Lung (tissue), 12 donors: ENCODE measurements around the gene CLIP3. TPM values are rescaled to one million over a fixed set of nuclear protein-coding genes. Genes with fewer than 3 reads are reported as not detected.
"Not testable (repeated sequence)": the region's sequence is repeated elsewhere in the genome, so short reads cannot be mapped to it uniquely, and the experiment has no call there.

Experiments used
- ATAC-seq: fragments of 200-7000 bp; cut with Tn5 transposase; one replicate; pipeline ENCODE4 v1.9.1; 2020; ENCODE audit warnings: moderate number of reproducible peaks; ENCODE audit not compliant: insufficient read depth, low FRiP score
- DNase-seq, 3 donors: peaks; one replicate each; pipeline ENCODE4 v3.0.0-alpha.2; 2013 to 2017
- H3K27ac ChIP-seq, 2 donors: one replicate each; pipeline ENCODE4 v1.5.1; 2013; ENCODE audit warnings: mild to moderate bottlenecking in 2 of 2, moderate library complexity in 2 of 2, control low read depth in 1 of 2, inconsistent platforms in 1 of 2, low read depth in 1 of 2, low read length in 1 of 2
- H3K27me3 ChIP-seq, 3 donors: one replicate each; pipeline ENCODE4 v1.5.1; 2013; ENCODE audit warnings: low read length in 2 of 3; ENCODE audit not compliant: control insufficient read depth in 3 of 3, insufficient read depth in 3 of 3
- H3K36me3 ChIP-seq, 4 donors: one replicate each; pipeline ENCODE4 v1.5.1; 2013; ENCODE audit warnings: low read length in 4 of 4, mild to moderate bottlenecking in 1 of 4, moderate library complexity in 1 of 4; ENCODE audit not compliant: control insufficient read depth in 4 of 4, insufficient read depth in 4 of 4
- H3K4me1 ChIP-seq, 5 donors: one replicate each; pipeline ENCODE4 v1.5.1; 2013; ENCODE audit warnings: low read length in 5 of 5, mild to moderate bottlenecking in 2 of 5, moderate library complexity in 1 of 5; ENCODE audit not compliant: control insufficient read depth in 5 of 5, insufficient read depth in 5 of 5
- H3K4me3 ChIP-seq: one replicate; pipeline ENCODE4 v1.5.1; 2013; ENCODE audit warnings: mild to moderate bottlenecking, control low read depth, moderate library complexity
- H3K9ac ChIP-seq, 2 donors: one replicate each; pipeline ENCODE4 v1.5.1; 2013; ENCODE audit warnings: low read length in 2 of 2, control low read depth in 1 of 2; ENCODE audit not compliant: insufficient read depth in 1 of 2
- H3K9me3 ChIP-seq, 4 donors: one replicate each; pipeline ENCODE4 v1.5.1; 2013; ENCODE audit warnings: low read length in 3 of 4, mild to moderate bottlenecking in 1 of 4, moderate library complexity in 1 of 4; ENCODE audit not compliant: control insufficient read depth in 4 of 4, insufficient read depth in 3 of 4
- WGBS, 2 donors: extraction: QIAGEN DNeasy Blood & Tissue Kit; methylation state at CpG; one replicate each; pipeline ENCODE4 v1.1.7; 2013; 5-methylcytosine and 5-hydroxymethylcytosine counted together
- polyA plus RNA-seq, 2 donors: library from polyadenylated mRNA; stranded (reverse); fragments of 200-250 nt; gene quantifications; one replicate each; pipeline ENCODE4 v1.2.1, GENCODE V29; 2013
- total RNA-seq, 2 donors: library from RNA; depleted of rRNA in 1 of 2; stranded (reverse); fragments of >200 nt in 1 of 2; gene quantifications; one replicate each; pipeline ENCODE4 v1.2.1, GENCODE V29; 2014 to 2021
- TF ChIP-seq, protein P1 (sequence below): IDR thresholded peaks from 2 replicates; pipeline ENCODE4 v1.5.1; 2012; ENCODE audit warnings: mild to moderate bottlenecking; ENCODE audit errors: control extremely low read depth, extremely low read depth
- donor health status: control.
- donor health status: control.
- donor health status: Bipolar disorder and iron deficiency.
- donor health status: healthy.
- donor health status: DM: yes; HTN: yes; CAD: no.

The CLIP3 gene
- total and polyA plus RNA-seq, 4 donors: 1.6 to 17.6 (median 5.3) TPM

DNA sequence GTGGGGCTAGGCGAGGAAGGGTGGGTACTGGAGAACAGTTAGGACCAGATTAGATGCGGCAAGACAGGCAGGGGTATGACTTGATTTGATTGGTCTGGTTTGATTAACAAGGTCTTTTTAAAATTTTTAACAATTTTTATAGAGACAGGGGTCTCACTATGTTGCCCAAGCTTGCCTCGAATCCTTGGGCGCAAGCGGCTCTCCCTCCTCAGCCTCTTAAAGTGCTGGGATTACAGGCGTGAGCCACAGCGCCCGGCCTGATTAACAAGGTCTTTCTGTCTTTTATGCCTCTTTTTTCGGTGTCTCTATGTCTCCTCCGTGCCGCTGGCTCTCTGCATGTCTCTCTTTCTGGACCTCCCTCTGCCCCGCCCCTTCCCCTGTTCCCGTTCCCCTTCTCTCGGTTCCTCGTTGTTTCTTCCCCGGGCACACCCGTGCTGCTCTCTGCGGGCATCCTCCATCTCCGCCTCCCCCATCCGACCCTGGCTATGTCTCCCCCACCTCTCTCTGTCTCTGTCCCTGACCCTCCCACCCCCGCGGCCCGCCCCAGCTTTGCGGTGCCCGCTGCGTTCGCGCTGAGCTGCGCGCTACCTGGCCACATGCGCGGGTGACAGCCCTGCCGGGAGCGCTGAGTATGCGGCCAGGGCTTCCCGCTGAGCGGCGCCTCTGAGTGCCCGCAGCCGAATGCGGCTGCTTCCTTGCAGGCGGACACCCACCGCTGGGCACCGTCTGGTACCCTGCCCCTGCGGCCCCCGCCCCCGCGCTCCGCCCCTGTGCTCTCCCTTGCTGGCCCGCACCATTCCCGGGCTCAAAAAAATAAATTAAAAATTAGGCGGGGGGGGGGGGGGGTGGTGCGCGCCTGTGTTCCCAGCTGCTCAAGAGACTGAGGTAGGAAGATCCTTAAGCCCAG, 45.8 kb downstream of the CLIP3 start:
- DNase-seq: no peak
- no peak for ATAC-seq
- Histone ChIP-seq H3K27me3 (peaks cover 7 to 35% (median 13%) of the 10 kb centered on the region in 3 donors), H3K9me3 (peaks cover 0 to 5% (median 0%) of the 10 kb centered on the region in 4 donors), H3K4me3 (no peak overlapping the region), H3K9ac (no peak overlapping the region), H3K36me3 (no peaks in the 10 kb centered on the region), H3K4me1 (no peaks in the 10 kb centered on the region), H3K27ac (no peak overlapping the region)
- TF ChIP-seq, protein P1, sequence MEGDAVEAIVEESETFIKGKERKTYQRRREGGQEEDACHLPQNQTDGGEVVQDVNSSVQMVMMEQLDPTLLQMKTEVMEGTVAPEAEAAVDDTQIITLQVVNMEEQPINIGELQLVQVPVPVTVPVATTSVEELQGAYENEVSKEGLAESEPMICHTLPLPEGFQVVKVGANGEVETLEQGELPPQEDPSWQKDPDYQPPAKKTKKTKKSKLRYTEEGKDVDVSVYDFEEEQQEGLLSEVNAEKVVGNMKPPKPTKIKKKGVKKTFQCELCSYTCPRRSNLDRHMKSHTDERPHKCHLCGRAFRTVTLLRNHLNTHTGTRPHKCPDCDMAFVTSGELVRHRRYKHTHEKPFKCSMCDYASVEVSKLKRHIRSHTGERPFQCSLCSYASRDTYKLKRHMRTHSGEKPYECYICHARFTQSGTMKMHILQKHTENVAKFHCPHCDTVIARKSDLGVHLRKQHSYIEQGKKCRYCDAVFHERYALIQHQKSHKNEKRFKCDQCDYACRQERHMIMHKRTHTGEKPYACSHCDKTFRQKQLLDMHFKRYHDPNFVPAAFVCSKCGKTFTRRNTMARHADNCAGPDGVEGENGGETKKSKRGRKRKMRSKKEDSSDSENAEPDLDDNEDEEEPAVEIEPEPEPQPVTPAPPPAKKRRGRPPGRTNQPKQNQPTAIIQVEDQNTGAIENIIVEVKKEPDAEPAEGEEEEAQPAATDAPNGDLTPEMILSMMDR: no peak
- WGBS, 2 donors: 8 to 10% methylated on average over 52 to 54 of the region's 54 CpGs

DNA sequence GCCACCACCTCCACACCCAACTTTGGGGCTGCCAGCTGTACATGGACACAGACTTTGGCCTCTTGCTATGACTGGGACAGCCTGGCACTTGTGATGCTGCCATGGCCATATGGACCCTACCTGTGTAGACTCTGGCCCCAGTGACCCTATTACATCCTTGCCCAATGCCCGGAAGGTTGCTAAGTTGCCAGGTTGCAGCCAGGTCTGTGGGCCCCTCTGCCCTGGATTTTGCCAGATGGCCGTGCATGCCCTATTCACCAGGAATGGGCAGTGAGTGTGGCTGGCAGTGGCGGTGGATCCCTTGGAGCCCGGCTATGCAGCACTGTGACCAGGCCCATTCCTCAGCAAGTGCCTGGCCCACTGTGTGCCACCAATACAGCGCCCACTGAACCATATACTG, 46.6 kb downstream of the CLIP3 start:
- no peaks in the 10 kb centered on the region for H3K36me3 ChIP-seq
- no peak overlapping the region for H3K27ac ChIP-seq
- DNase-seq (no peak), ATAC-seq (no peak)
- no peaks in the 10 kb centered on the region for H3K4me1 ChIP-seq
- H3K9me3 ChIP-seq: peaks cover 0 to 5% (median 0%) of the 10 kb centered on the region in 4 donors
- H3K27me3 ChIP-seq: peaks cover 7 to 35% (median 13%) of the 10 kb centered on the region in 3 donors
- WGBS, 2 donors: 90 to 96% methylated on average over 5 of the region's 5 CpGs
- no peak overlapping the region for H3K4me3 ChIP-seq
- TF ChIP-seq, protein P1: no peak
- no peak overlapping the region for H3K9ac ChIP-seq

DNA sequence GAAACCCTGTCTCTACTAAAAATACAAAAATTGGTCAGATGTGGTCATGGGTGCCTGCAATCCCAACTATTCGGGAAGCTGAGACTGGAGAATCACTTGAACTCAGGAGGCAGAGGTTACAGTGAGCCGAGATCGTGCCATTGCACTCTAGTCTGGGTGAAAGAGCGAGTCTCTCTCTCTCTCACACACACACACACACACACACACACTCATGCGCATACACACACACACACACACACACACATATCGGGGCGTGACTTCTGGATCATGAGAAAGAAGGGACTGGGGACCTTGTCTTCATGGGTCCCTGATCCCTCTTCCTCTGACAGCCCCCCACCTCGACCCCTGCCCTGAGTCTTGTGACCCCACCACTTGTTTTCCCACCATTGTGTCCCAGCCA, 49.5 kb downstream of the CLIP3 start:
- ATAC-seq: no peak
- WGBS, 2 donors: 80 to 89% methylated on average over 8 of the region's 8 CpGs

DNA sequence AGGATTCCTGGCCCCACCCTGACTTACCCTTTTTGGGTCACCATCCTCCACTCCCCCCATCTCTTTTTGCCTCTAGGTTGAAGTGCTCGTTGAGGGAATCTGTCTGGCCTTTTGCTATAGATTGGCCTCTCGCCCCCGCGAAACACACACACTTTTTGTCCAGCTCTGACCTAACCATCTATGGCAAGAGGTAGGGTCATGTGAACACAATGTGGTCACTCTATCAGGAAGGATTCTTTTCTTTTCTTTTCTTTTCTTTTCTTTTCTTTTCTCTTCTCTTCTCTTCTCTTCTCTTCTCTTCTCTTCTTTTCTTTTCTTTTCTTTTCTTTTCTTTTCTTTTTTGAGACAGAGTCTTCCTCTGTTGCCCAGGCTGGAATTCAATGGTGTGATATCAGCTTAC, 51.7 kb downstream of the CLIP3 start:
- H3K9ac ChIP-seq, DNase-seq, H3K4me1 ChIP-seq, H3K27ac ChIP-seq, ATAC-seq, H3K9me3 ChIP-seq, H3K36me3 ChIP-seq, H3K4me3 ChIP-seq: not testable (repeated sequence)
- WGBS, 2 donors: 80 to 90% methylated on average over 4 of the region's 4 CpGs
- peaks cover 3 to 14% (median 6%) of the 10 kb centered on the region in 3 donors for H3K27me3 ChIP-seq

More for the DNA sequence above, 49.5 kb downstream of the CLIP3 start:
- Histone ChIP-seq H3K9ac (no peak overlapping the region), H3K4me1 (no peaks in the 10 kb centered on the region), H3K36me3 (no peaks in the 10 kb centered on the region), H3K9me3 (peaks cover 0 to 6% (median 0%) of the 10 kb centered on the region in 4 donors), H3K27me3 (peaks cover 7 to 32% (median 13%) of the 10 kb centered on the region in 3 donors), H3K27ac (no peak overlapping the region), H3K4me3 (no peak overlapping the region)
- DNase-seq: no peak
- TF ChIP-seq, protein P1: no peak
